ENCODE data around the gene LTB4R2. TPM values are rescaled to one million over a fixed set of nuclear protein-coding genes. Genes with fewer than 3 reads are reported as not detected.
"Not testable (repeated sequence)": the region's sequence is repeated elsewhere in the genome, so short reads cannot be mapped to it uniquely, and the experiment has no call there.

LTB4R2 gene
- total RNA-seq, 2 experiments from 2014 or later: 15.7 to 37.6 TPM

DNA sequence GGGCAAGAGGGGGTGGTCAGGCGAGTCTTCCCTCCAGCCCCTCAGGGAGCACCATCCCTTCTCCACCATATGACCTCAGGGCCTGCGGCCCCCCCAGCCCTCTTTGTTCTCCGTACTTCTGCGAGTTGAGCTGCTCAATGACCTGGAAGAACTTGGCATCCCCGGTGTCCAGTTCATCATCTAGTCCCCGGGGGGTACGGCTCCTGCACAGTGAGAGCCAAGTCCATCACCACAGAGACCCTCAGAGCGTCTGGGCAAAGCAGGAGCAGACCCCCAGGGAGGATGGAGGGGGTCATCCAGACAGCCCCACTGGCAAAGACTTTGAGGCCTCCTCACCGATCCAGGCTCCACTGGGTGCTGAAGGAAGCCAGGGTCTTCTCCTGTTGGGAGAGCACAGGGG lies 16.0 kb downstream of the LTB4R2 start:
- no peak overlapping the region for H3K4me3 ChIP-seq (ENCODE audit: low read depth, low read length, poor library complexity, severe bottlenecking)
- H3K9me2 ChIP-seq (ENCODE audit: insufficient read depth, low read length): no peaks in the 10 kb centered on the region
- no TSS peak for BruUV-seq (replicated peaks)
- ChIA-PET POLR2A (no interaction called here), CTCF (ENCODE audit: unreplicated experiment) (interaction anchor here (1.8 kb wide), 1 partner anchor 105 kb away, joined by 5 read pairs; no protein-coding TSS in a partner anchor)
- H3K27ac ChIP-seq (ENCODE audit: low read depth, low read length, poor library complexity, severe bottlenecking): no peak overlapping the region
- H3K4me1 ChIP-seq (ENCODE audit: insufficient read depth, low read length, poor library complexity, severe bottlenecking): peaks cover 7% of the 10 kb centered on the region
- TF ChIP-seq CTCF (conservative IDR thresholded peaks at IDR 0.05; ENCODE audit: low read length) (no peak), EZH2phosphoT487 (IDR thresholded peaks at IDR 0.05; ENCODE audit: borderline replicate concordance, low read depth, low read length) (no peak)
- no peaks in the 10 kb centered on the region for H3K9me3 ChIP-seq (ENCODE audit: low read length)
- H2AFZ ChIP-seq (ENCODE audit: low read length): no peak overlapping the region
- H4K20me1 ChIP-seq (ENCODE audit: insufficient read depth, low read length): no peaks in the 10 kb centered on the region
- no peak overlapping the region for H3K4me2 ChIP-seq (ENCODE audit: low read length)
- intact Hi-C loops (cut with micrococcal nuclease; ENCODE audit: unreplicated experiment): no loop called here
- no peaks in the 10 kb centered on the region for H3K36me3 ChIP-seq (ENCODE audit: insufficient read depth, low read length)
- DNase-seq (ENCODE audit: low spot score): no peak
- no peaks in the 10 kb centered on the region for H3K79me2 ChIP-seq (ENCODE audit: insufficient read depth, low read depth, low read length)

GRCh38 chr14:24327303-24327702 lies 17.4 kb downstream of the LTB4R2 start:
- H3K9me3 ChIP-seq (ENCODE audit: low read length): no peaks in the 10 kb centered on the region
- no peak overlapping the region for H3K27ac ChIP-seq (ENCODE audit: low read depth, low read length, poor library complexity, severe bottlenecking)
- CTCF ChIA-PET (ENCODE audit: unreplicated experiment): interaction anchor here (1.0 kb wide), 1 partner anchor 104 kb away, joined by 6 read pairs; no protein-coding TSS in a partner anchor
- no peak for DNase-seq (ENCODE audit: low spot score)
- BruUV-seq (replicated peaks): no TSS peak
- H2AFZ ChIP-seq (ENCODE audit: low read length): peak overlapping the region; percentile 87
- intact Hi-C loops (cut with micrococcal nuclease; ENCODE audit: unreplicated experiment): no loop called here
- no peak overlapping the region for H3K4me3 ChIP-seq (ENCODE audit: low read depth, low read length, poor library complexity, severe bottlenecking)
- POLR2A ChIA-PET: interaction anchor here (0.6 kb wide), 1 partner anchor 217 kb away, joined by 5 read pairs; no protein-coding TSS in a partner anchor
- TF ChIP-seq EZH2phosphoT487 (IDR thresholded peaks at IDR 0.05; ENCODE audit: borderline replicate concordance, low read depth, low read length) (no peak), CTCF (conservative IDR thresholded peaks at IDR 0.05; ENCODE audit: low read length) (no peak)
- H3K36me3 ChIP-seq (ENCODE audit: insufficient read depth, low read length): no peaks in the 10 kb centered on the region
- no peaks in the 10 kb centered on the region for H3K79me2 ChIP-seq (ENCODE audit: insufficient read depth, low read depth, low read length)
- peak overlapping the region; percentile 15; the same call in 1 of the 2 replicates for H3K4me2 ChIP-seq (ENCODE audit: low read length)
- peaks cover 9% of the 10 kb centered on the region for H3K4me1 ChIP-seq (ENCODE audit: insufficient read depth, low read length, poor library complexity, severe bottlenecking)
- no peaks in the 10 kb centered on the region for H4K20me1 ChIP-seq (ENCODE audit: insufficient read depth, low read length)
- H3K9me2 ChIP-seq (ENCODE audit: insufficient read depth, low read length): no peaks in the 10 kb centered on the region

DNA sequence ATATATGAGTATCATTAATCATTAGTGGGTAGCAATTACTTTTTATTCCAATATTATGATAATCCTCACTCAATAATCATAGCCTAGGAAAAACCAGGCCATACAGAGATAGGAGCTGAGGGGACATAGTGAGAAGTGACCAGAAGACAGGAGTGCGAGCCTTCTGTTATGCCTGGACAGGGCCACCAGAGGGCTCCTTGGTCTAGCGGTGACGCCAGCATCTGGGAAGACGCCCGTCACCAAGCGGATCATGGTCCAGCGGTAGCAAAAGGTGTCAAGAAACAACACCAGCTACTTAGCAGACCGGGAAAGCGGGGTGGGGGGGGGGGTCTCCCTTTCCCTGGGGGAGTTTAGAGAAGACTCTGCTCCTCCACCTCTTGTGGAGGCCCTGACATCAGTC lies 18.0 kb downstream of the LTB4R2 start:
- BruUV-seq (replicated peaks); H3K9me2 ChIP-seq (ENCODE audit: insufficient read depth, low read length); DNase-seq (ENCODE audit: low spot score); H4K20me1 ChIP-seq (ENCODE audit: insufficient read depth, low read length); H3K4me2 ChIP-seq (ENCODE audit: low read length); H3K4me3 ChIP-seq (ENCODE audit: low read depth, low read length, poor library complexity, severe bottlenecking); H3K79me2 ChIP-seq (ENCODE audit: insufficient read depth, low read depth, low read length); POLR2A ChIA-PET; H3K9me3 ChIP-seq (ENCODE audit: low read length); CTCF ChIA-PET (ENCODE audit: unreplicated experiment); H3K27ac ChIP-seq (ENCODE audit: low read depth, low read length, poor library complexity, severe bottlenecking); H3K36me3 ChIP-seq (ENCODE audit: insufficient read depth, low read length); H2AFZ ChIP-seq (ENCODE audit: low read length): not testable (repeated sequence)
- peak; percentile 60 for TF ChIP-seq CTCF (conservative IDR thresholded peaks at IDR 0.05; ENCODE audit: low read length)
- H3K4me1 ChIP-seq (ENCODE audit: insufficient read depth, low read length, poor library complexity, severe bottlenecking): peaks cover 15% of the 10 kb centered on the region
- intact Hi-C loops (cut with micrococcal nuclease; ENCODE audit: unreplicated experiment): loop anchor here (1.0 kb wide), 1 partner anchor 84 kb away; no protein-coding TSS in a partner anchor

Data from OCI-LY7 (cell line).